Transverse colon (tissue), 4 donors: Measurements from ENCODE around the gene GFI1B. TPM values are rescaled to one million over a fixed set of nuclear protein-coding genes. Genes with fewer than 3 reads are reported as not detected.

Experiments used
- DNase-seq: peaks from one replicate; pipeline ENCODE4 v3.0.0-alpha.2; 2019
- H3K27ac ChIP-seq, 4 donors: fragments of 200-600 bp; sonication (generic); 2 replicates each; pipeline ENCODE4 v1.5.1; 2016 to 2018; ENCODE audit warnings: inconsistent platforms in 4 of 4
- H3K27me3 ChIP-seq: fragments of 200-600 bp; sonication (generic); 2 replicates; pipeline ENCODE4 v1.5.1; 2017; ENCODE audit warnings: inconsistent platforms
- H3K36me3 ChIP-seq, 4 donors: fragments of 200-600 bp; sonication (generic); 2 replicates each; pipeline ENCODE4 v1.5.1; 2017 to 2019; ENCODE audit warnings: inconsistent platforms in 4 of 4
- H3K4me1 ChIP-seq, 4 donors: fragments of 200-600 bp; sonication (generic); 2 replicates each; pipeline ENCODE4 v1.5.1; 2017 to 2020; ENCODE audit warnings: inconsistent platforms in 4 of 4
- H3K4me3 ChIP-seq, 4 donors: fragments of 200-600 bp; sonication (generic); 1 replicate in 1 of 4; 2 replicates in 3 of 4; pipeline versions ENCODE4 v1.5.1 to v1.6.1; 2017 to 2019; ENCODE audit warnings: inconsistent platforms in 4 of 4
- H3K9me3 ChIP-seq, 2 donors: fragments of 200-600 bp; sonication (generic); 2 replicates each; pipeline ENCODE4 v1.5.1; 2017 to 2019; ENCODE audit warnings: inconsistent platforms in 2 of 2
- CTCF ChIP-seq, 5 experiments: fragments of 200-600 bp in 3 of 5; fragments of 450-650 bp in 2 of 5; sonication (generic) in 3 of 5; IDR thresholded peaks; 1 replicate in 2 of 5; 2 replicates in 3 of 5; pipeline ENCODE4 v1.5.1; 2016 to 2017; ENCODE audit warnings: antibody characterized with exemption in 5 of 5, inconsistent platforms in 3 of 5, mild to moderate bottlenecking in 2 of 5, moderate library complexity in 1 of 5
- EP300 ChIP-seq: sonication (generic); formaldehyde crosslinking; IDR thresholded peaks from one replicate; pipeline ENCODE4 v1.6.1; 2017; ENCODE audit warnings: antibody characterized with exemption, low read depth
- POLR2A ChIP-seq: fragments of 450-650 bp; IDR thresholded peaks from one replicate; pipeline ENCODE4 v1.6.1; 2016; ENCODE audit warnings: antibody characterized with exemption, mild to moderate bottlenecking, moderate library complexity
- POLR2AphosphoS5 ChIP-seq, 3 donors: sonication (generic); formaldehyde crosslinking; IDR thresholded peaks; one replicate each; pipeline ENCODE4 v1.6.1; 2016; ENCODE audit warnings: antibody characterized with exemption in 3 of 3
- WGBS, 2 donors: methylation state at CpG; one replicate each; pipeline ENCODE4 v1.1.5; 2018; ENCODE audit warnings: low coverage in 1 of 2; 5-methylcytosine and 5-hydroxymethylcytosine counted together
- in situ Hi-C, 4 donors: fragments of 200-750 bp; cut with MboI; loops; one replicate each; pipeline versions ENCODE4 v1.15.0 to v1.15.1; 2017; ENCODE audit warnings: low sequenced_read_pairs in 3 of 4, low pct_ligation_motif_present in 1 of 4, low pct_unique_long_range_greater_than_20kb in 1 of 4
- intact Hi-C: fragments of 100-400 bp; cut with DNase I; formaldehyde crosslinking; loops from one replicate; pipeline ENCODE4 v1.15.1; 2023; ENCODE audit warnings: low total_unique reads
- total RNA-seq, 4 donors: library from RNA; depleted of rRNA; stranded (reverse); fragments of >200 nt; gene quantifications; one replicate each; pipeline ENCODE4 v1.1.0, GENCODE V29; 2016

Gene GFI1B
- total RNA-seq, 4 donors from 2014 or later: 1.7 to 2.0 TPM; not detected in 2

- no peak for DNase-seq
- H3K4me1 ChIP-seq: peaks cover 0 to 5% (median 0%) of the 10 kb centered on the region in 4 donors
- no peaks in the 10 kb centered on the region for H3K36me3 ChIP-seq
- no peak overlapping the region for H3K4me3 ChIP-seq
- in situ Hi-C loops: no loop called here
- H3K9me3 ChIP-seq: no peaks in the 10 kb centered on the region
- 40 to 77% methylated on average over 10 to 18 of the region's 18 CpGs for WGBS, 2 donors
- H3K27me3 ChIP-seq: peaks cover 83% of the 10 kb centered on the region
- H3K27ac ChIP-seq: no peak overlapping the region
- no peak for TF ChIP-seq POLR2A
- no peak for TF ChIP-seq CTCF (IDR thresholded peaks at IDR 0.05)
- TF ChIP-seq POLR2AphosphoS5 (IDR thresholded peaks at IDR 0.05): no peak
- no peak for TF ChIP-seq EP300
- intact Hi-C loops: no loop called here
These were observed 20.5 kb downstream of the GFI1B start for GRCh38 chr9:132998831-132999635.

GRCh38 chr9:133002147-133003070, 23.9 kb downstream of the GFI1B start:
- H3K27ac ChIP-seq: no peak overlapping the region
- in situ Hi-C loops: no loop called here
- H3K4me1 ChIP-seq: no peaks in the 10 kb centered on the region
- H3K36me3 ChIP-seq: no peaks in the 10 kb centered on the region
- no peaks in the 10 kb centered on the region for H3K9me3 ChIP-seq
- H3K4me3 ChIP-seq: no peak overlapping the region
- peaks cover 85% of the 10 kb centered on the region for H3K27me3 ChIP-seq
- intact Hi-C loops: no loop called here
- WGBS, 2 donors: 44 to 68% methylated on average over 3 to 13 of the region's 13 CpGs
- TF ChIP-seq EP300: no peak
- no peak for TF ChIP-seq CTCF (IDR thresholded peaks at IDR 0.05)
- no peak for TF ChIP-seq POLR2AphosphoS5 (IDR thresholded peaks at IDR 0.05)
- no peak for TF ChIP-seq POLR2A
- no peak for DNase-seq

GRCh38 chr9:133003071-133003461, 24.6 kb downstream of the GFI1B start:
- no peak for DNase-seq
- H3K27ac ChIP-seq: no peak overlapping the region
- H3K9me3 ChIP-seq: no peaks in the 10 kb centered on the region
- H3K4me3 ChIP-seq: no peak overlapping the region
- WGBS, 2 donors: 67 to 75% methylated on average over 3 to 13 of the region's 13 CpGs
- peaks cover 85% of the 10 kb centered on the region for H3K27me3 ChIP-seq
- H3K36me3 ChIP-seq: no peaks in the 10 kb centered on the region
- no peak for TF ChIP-seq CTCF (IDR thresholded peaks at IDR 0.05)
- intact Hi-C loops: no loop called here
- H3K4me1 ChIP-seq: peaks cover 0 to 2% (median 1%) of the 10 kb centered on the region in 4 donors
- in situ Hi-C loops: no loop called here

- peaks cover 88% of the 10 kb centered on the region for H3K27me3 ChIP-seq
- H3K36me3 ChIP-seq: no peaks in the 10 kb centered on the region
- DNase-seq: no peak
- H3K4me3 ChIP-seq: no peak overlapping the region
- intact Hi-C loops (no loop called here), in situ Hi-C loops (no loop called here)
- H3K4me1 ChIP-seq: peaks cover 4 to 8% (median 6%) of the 10 kb centered on the region in 4 donors
- WGBS, 2 donors: 61% methylated on average over 8 of the region's 9 CpGs; no CpG with 5 or more reads in 1 of the 2 donors
- TF ChIP-seq POLR2AphosphoS5 (IDR thresholded peaks at IDR 0.05): no peak
- TF ChIP-seq POLR2A: no peak
- H3K27ac ChIP-seq: no peak overlapping the region
- no peaks in the 10 kb centered on the region for H3K9me3 ChIP-seq
These were observed 25.2 kb downstream of the GFI1B start for GRCh38 chr9:133003671-133004090.
